HepG2 (cell line): Measurements from ENCODE around the gene COBL. TPM values are rescaled to one million over a fixed set of nuclear protein-coding genes. Genes with fewer than 3 reads are reported as not detected.

Experiments used
- CBX1 ChIP-seq: IDR thresholded peaks from one replicate; pipeline ENCODE4 v1.6.1; 2016; ENCODE audit warnings: antibody characterized with exemption, low read depth
- CHD4 ChIP-seq: fragments of 200-600 bp; sonication (generic); IDR thresholded peaks from 2 replicates; pipeline ENCODE4 v1.7.0; 2017; ENCODE audit warnings: mild to moderate bottlenecking, low read length, borderline replicate concordance
- DR1 ChIP-seq: sonication (generic); formaldehyde crosslinking; IDR thresholded peaks from 2 replicates; pipeline ENCODE4 v1.8.0; 2021; ENCODE audit warnings: mild to moderate bottlenecking, missing genetic modification reagents, inconsistent platforms
- FOSL1 ChIP-seq: sonication (generic); formaldehyde crosslinking; IDR thresholded peaks from 2 replicates; pipeline ENCODE4 v1.9.0; 2021; ENCODE audit warnings: missing genetic modification reagents, borderline replicate concordance
- HIVEP1 ChIP-seq: sonication (generic); formaldehyde crosslinking; IDR thresholded peaks from 2 replicates; pipeline ENCODE4 v1.4.0; 2020; ENCODE audit warnings: mild to moderate bottlenecking, missing genetic modification reagents
- JUN ChIP-seq: sonication (generic); formaldehyde crosslinking; IDR thresholded peaks from 2 replicates; pipeline ENCODE4 v1.4.0; 2020; ENCODE audit warnings: mild to moderate bottlenecking, missing genetic modification reagents
- JUND ChIP-seq: sonication (generic); formaldehyde crosslinking; IDR thresholded peaks from 2 replicates; pipeline ENCODE4 v1.8.0; 2022; ENCODE audit warnings: mild to moderate bottlenecking, missing genetic modification reagents
- KDM4B ChIP-seq: sonication (generic); formaldehyde crosslinking; IDR thresholded peaks from 2 replicates; pipeline ENCODE4 v1.4.0; 2020; ENCODE audit warnings: missing genetic modification reagents
- POLR2G ChIP-seq: fragments of 200-400 bp; formaldehyde crosslinking; IDR thresholded peaks from 2 replicates; pipeline ENCODE4 v1.6.1; 2018; ENCODE audit warnings: mild to moderate bottlenecking, low read depth, low read length, moderate library complexity
- SIX4 ChIP-seq: sonication (generic); formaldehyde crosslinking; IDR thresholded peaks from 2 replicates; pipeline ENCODE4 v1.4.0; 2020; ENCODE audit warnings: missing genetic modification reagents
- YEATS2 ChIP-seq: sonication (generic); formaldehyde crosslinking; IDR thresholded peaks from 2 replicates; pipeline ENCODE4 v1.4.0; 2020; ENCODE audit warnings: missing genetic modification reagents, borderline replicate concordance
- ZMYM2 ChIP-seq: sonication (generic); formaldehyde crosslinking; IDR thresholded peaks from 2 replicates; pipeline ENCODE4 v1.8.0; 2022; ENCODE audit warnings: mild to moderate bottlenecking, missing genetic modification reagents
- ZNF24 ChIP-seq: fragments of 450-650 bp; IDR thresholded peaks from 2 replicates; pipeline ENCODE4 v1.6.1; 2017; ENCODE audit warnings: antibody characterized with exemption, mild to moderate bottlenecking
- ZNF317 ChIP-seq: sonication (generic); formaldehyde crosslinking; IDR thresholded peaks from 2 replicates; pipeline ENCODE4 v1.5.0; 2020; ENCODE audit warnings: mild to moderate bottlenecking, missing genetic modification reagents
- ZNF484 ChIP-seq: sonication (generic); formaldehyde crosslinking; IDR thresholded peaks from 2 replicates; pipeline ENCODE4 v1.5.1; 2020; ENCODE audit warnings: mild to moderate bottlenecking, low read depth, missing genetic modification reagents, borderline replicate concordance
- ZNF556 ChIP-seq: sonication (generic); formaldehyde crosslinking; IDR thresholded peaks from 2 replicates; pipeline ENCODE4 v1.4.0; 2020; ENCODE audit warnings: mild to moderate bottlenecking, missing genetic modification reagents, borderline replicate concordance
- ZNF569 ChIP-seq: sonication (generic); formaldehyde crosslinking; IDR thresholded peaks from 2 replicates; pipeline ENCODE4 v1.5.0; 2020; ENCODE audit warnings: mild to moderate bottlenecking, missing genetic modification reagents, moderate library complexity, borderline replicate concordance
- polyA plus RNA-seq, 8 experiments: library from polyadenylated mRNA; depleted of rRNA in 3 of 8; stranded (reverse) in 7 of 8; unstranded in 1 of 8; fragments of >200 nt; fragmentation: Illumina TruSeq in 4 of 8; extraction: Trizol in 4 of 8; gene quantifications; 2 replicates each; pipeline versions ENCODE4 v1.2.1 to v1.2.3, GENCODE V29; 2011 to 2016; ENCODE audit warnings: low read depth in 4 of 8, missing spikeins in 1 of 8, mixed read lengths in 1 of 8; ENCODE audit not compliant: insufficient read depth in 1 of 8
- total RNA-seq, 5 experiments: library from RNA; depleted of rRNA; stranded (reverse); fragments of >200 nt; fragmentation: Illumina TruSeq; extraction: Trizol; gene quantifications; 2 replicates each; pipeline ENCODE4 v1.2.3, GENCODE V29; 2016; ENCODE audit warnings: low read depth in 1 of 5
- TF ChIP-seq, protein P1 (sequence below): sonication (generic); formaldehyde crosslinking; IDR thresholded peaks from 2 replicates; pipeline ENCODE4 v1.4.0; 2020; ENCODE audit warnings: missing genetic modification reagents, low read depth, mild to moderate bottlenecking, borderline replicate concordance
- TF ChIP-seq, protein P2 (sequence below): sonication (generic); formaldehyde crosslinking; IDR thresholded peaks from 2 replicates; pipeline ENCODE4 v1.5.1; 2020; ENCODE audit warnings: missing genetic modification reagents, mild to moderate bottlenecking, borderline replicate concordance
- TF ChIP-seq, protein P3 (sequence below): sonication (generic); formaldehyde crosslinking; IDR thresholded peaks from 2 replicates; pipeline ENCODE4 v1.4.0; 2020; ENCODE audit warnings: missing genetic modification reagents
- TF ChIP-seq, protein P4 (sequence below): sonication (generic); formaldehyde crosslinking; IDR thresholded peaks from 2 replicates; pipeline ENCODE4 v1.9.0; 2021; ENCODE audit warnings: mild to moderate bottlenecking, missing genetic modification reagents

COBL gene
- total and polyA plus RNA-seq, 2 of the 13 experiments (the other 11 are each of a cell fraction or from before 2014, with no cell fraction given) = 3.8 to 4.9 TPM

DNA sequence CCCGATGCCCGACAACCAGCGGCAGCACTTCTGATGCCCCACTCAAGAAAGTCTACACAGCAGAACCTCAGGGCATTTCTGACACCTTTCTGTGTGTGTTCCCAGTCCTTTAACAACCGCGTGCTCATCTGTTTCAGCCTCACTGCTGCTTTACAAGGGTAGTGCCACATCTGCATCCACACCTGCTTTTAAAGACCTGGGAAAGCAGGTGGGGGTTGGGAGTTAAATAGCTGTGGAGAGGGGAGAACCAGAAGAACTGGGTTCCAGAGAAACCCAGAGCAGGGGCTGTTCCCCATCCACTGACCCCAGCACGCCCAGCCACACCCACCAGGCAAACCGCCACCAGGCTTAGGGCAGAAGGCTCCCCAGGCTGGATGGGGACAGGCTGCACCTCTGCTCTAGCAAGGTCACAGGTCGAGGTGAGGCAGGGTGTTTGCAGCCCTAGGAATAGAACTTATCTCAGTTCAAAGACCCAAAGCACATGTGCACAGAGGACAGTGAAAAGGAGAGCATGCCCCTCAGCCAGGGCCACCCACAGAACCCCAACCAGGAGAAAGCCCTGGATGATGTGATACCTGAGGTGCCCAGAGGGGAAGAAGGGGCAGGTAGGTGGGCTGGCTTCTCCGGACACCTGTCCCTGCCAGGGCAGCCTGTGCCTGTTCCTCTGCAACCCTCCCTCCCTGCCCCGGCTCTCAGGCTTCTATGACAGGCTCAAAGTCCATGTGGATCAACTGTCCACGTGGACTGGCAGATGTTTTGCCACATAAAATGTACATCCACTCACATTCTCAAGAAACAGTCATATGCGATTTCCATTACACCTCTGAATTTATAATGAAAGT lies 51.3 kb downstream of the COBL start (continued):
- TF ChIP-seq, protein P1, sequence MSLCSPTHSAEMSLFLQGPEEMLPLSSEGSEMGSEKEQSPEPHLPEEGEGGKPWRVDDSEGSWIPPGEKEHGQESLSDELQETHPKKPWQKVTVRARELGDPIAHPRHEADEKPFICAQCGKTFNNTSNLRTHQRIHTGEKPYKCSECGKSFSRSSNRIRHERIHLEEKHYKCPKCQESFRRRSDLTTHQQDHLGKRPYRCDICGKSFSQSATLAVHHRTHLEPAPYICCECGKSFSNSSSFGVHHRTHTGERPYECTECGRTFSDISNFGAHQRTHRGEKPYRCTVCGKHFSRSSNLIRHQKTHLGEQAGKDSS = no peak
- TF ChIP-seq YEATS2 (CRISPR knock-in tag) (no peak), ZNF569 (no peak), KDM4B (0 out of 2 replicates have a peak, but pooled peaks have one; percentile 42), ZNF317 (CRISPR knock-in tag) (no peak), POLR2G (no peak), SIX4 (0 out of 2 replicates have a peak, but pooled peaks have one; percentile 19), DR1 (no peak), ZMYM2 (no peak), JUND (CRISPR knock-in tag) (no peak; the same call in 1 of the 2 replicates), HIVEP1 (CRISPR knock-in tag) (no peak), ZNF24 (no peak), JUN (CRISPR knock-in tag) (no peak), ZNF484 (CRISPR knock-in tag) (no peak), ZNF556 (CRISPR knock-in tag) (no peak), CBX1 (no peak), CHD4 (no peak), FOSL1 (no peak)
- TF ChIP-seq, protein P2, sequence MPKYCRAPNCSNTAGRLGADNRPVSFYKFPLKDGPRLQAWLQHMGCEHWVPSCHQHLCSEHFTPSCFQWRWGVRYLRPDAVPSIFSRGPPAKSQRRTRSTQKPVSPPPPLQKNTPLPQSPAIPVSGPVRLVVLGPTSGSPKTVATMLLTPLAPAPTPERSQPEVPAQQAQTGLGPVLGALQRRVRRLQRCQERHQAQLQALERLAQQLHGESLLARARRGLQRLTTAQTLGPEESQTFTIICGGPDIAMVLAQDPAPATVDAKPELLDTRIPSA (CRISPR knock-in tag) = no peak
- TF ChIP-seq, protein P3, sequence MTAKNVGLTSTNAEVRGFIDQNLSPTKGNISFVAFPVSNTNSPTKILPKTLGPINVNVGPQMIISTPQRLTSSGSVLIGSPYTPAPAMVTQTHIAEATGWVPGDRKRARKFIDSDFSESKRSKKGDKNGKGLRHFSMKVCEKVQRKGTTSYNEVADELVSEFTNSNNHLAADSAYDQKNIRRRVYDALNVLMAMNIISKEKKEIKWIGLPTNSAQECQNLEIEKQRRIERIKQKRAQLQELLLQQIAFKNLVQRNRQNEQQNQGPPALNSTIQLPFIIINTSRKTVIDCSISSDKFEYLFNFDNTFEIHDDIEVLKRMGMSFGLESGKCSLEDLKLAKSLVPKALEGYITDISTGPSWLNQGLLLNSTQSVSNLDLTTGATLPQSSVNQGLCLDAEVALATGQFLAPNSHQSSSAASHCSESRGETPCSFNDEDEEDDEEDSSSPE (CRISPR knock-in tag) = no peak
- TF ChIP-seq, protein P4, sequence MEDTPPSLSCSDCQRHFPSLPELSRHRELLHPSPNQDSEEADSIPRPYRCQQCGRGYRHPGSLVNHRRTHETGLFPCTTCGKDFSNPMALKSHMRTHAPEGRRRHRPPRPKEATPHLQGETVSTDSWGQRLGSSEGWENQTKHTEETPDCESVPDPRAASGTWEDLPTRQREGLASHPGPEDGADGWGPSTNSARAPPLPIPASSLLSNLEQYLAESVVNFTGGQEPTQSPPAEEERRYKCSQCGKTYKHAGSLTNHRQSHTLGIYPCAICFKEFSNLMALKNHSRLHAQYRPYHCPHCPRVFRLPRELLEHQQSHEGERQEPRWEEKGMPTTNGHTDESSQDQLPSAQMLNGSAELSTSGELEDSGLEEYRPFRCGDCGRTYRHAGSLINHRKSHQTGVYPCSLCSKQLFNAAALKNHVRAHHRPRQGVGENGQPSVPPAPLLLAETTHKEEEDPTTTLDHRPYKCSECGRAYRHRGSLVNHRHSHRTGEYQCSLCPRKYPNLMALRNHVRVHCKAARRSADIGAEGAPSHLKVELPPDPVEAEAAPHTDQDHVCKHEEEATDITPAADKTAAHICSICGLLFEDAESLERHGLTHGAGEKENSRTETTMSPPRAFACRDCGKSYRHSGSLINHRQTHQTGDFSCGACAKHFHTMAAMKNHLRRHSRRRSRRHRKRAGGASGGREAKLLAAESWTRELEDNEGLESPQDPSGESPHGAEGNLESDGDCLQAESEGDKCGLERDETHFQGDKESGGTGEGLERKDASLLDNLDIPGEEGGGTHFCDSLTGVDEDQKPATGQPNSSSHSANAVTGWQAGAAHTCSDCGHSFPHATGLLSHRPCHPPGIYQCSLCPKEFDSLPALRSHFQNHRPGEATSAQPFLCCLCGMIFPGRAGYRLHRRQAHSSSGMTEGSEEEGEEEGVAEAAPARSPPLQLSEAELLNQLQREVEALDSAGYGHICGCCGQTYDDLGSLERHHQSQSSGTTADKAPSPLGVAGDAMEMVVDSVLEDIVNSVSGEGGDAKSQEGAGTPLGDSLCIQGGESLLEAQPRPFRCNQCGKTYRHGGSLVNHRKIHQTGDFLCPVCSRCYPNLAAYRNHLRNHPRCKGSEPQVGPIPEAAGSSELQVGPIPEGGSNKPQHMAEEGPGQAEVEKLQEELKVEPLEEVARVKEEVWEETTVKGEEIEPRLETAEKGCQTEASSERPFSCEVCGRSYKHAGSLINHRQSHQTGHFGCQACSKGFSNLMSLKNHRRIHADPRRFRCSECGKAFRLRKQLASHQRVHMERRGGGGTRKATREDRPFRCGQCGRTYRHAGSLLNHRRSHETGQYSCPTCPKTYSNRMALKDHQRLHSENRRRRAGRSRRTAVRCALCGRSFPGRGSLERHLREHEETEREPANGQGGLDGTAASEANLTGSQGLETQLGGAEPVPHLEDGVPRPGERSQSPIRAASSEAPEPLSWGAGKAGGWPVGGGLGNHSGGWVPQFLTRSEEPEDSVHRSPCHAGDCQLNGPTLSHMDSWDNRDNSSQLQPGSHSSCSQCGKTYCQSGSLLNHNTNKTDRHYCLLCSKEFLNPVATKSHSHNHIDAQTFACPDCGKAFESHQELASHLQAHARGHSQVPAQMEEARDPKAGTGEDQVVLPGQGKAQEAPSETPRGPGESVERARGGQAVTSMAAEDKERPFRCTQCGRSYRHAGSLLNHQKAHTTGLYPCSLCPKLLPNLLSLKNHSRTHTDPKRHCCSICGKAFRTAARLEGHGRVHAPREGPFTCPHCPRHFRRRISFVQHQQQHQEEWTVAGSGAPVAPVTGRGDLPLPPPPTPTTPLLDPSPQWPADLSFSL (CRISPR knock-in tag) = no peak
